Retinal pigment epithelial cell (primary cell): ENCODE results near the gene ASIC1.
A peak's percentile ranks its signal among the peaks of the same experiment; 100 is the strongest.

Experiments used
- DNase-seq: peaks from one replicate; pipeline ENCODE4 v3.0.0-alpha.2; 2010; ENCODE audit warnings: low read depth
- H3K4me3 ChIP-seq: 2 replicates; pipeline ENCODE4 v1.5.1; 2011; ENCODE audit warnings: mild to moderate bottlenecking, low read length, control low read depth, moderate library complexity
- TF ChIP-seq, protein P1 (sequence below): conservative IDR thresholded peaks from 2 replicates; pipeline ENCODE4 v1.5.1; 2011; ENCODE audit warnings: low read depth, low read length, control low read depth, inconsistent platforms

ASIC1 gene

DNA sequence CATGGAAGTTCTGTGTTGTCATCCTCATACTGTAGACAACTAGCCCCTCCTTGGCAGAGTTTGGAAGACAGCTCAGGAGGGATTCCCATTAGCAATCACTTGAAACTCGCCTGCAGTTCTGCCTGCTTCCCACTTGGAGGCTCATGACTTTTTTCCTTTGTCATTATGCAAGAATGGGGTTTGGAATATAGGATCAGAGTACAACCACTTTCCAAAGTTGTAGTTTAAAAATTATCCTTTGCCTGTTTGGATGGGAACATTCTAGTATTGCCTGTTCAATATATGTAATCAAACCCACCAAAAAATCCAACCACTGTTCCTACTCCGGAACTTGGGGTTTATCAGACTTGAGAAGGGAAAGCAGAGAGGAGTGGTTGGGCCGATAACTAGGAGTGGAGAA, 44.3 kb downstream of the ASIC1 start:
- TF ChIP-seq, protein P1, sequence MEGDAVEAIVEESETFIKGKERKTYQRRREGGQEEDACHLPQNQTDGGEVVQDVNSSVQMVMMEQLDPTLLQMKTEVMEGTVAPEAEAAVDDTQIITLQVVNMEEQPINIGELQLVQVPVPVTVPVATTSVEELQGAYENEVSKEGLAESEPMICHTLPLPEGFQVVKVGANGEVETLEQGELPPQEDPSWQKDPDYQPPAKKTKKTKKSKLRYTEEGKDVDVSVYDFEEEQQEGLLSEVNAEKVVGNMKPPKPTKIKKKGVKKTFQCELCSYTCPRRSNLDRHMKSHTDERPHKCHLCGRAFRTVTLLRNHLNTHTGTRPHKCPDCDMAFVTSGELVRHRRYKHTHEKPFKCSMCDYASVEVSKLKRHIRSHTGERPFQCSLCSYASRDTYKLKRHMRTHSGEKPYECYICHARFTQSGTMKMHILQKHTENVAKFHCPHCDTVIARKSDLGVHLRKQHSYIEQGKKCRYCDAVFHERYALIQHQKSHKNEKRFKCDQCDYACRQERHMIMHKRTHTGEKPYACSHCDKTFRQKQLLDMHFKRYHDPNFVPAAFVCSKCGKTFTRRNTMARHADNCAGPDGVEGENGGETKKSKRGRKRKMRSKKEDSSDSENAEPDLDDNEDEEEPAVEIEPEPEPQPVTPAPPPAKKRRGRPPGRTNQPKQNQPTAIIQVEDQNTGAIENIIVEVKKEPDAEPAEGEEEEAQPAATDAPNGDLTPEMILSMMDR: peak; percentile 63
- DNase-seq: no peak
- H3K4me3 ChIP-seq: no peak overlapping the region

DNA sequence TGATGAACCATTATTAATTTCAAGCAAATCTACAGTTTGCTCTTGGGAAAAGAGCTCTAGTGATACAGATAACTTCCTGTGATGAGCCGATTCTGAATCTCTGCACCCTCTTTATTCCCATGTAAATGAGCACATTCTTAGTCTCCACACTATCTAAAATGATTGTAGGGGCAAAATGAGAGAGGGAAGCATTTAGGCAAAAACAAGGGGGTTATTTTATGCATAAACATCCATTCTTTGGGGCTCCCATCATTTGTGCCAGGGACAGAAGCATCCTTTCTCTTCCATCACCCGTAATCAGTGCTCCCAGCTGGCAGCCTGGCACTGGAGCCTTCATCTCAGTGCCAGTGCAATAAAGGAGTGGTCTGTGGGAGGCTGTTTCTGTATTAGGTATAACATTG, 44.7 kb downstream of the ASIC1 start:
- H3K4me3 ChIP-seq: no peak overlapping the region
- TF ChIP-seq, protein P1: no peak
- no peak for DNase-seq

DNA sequence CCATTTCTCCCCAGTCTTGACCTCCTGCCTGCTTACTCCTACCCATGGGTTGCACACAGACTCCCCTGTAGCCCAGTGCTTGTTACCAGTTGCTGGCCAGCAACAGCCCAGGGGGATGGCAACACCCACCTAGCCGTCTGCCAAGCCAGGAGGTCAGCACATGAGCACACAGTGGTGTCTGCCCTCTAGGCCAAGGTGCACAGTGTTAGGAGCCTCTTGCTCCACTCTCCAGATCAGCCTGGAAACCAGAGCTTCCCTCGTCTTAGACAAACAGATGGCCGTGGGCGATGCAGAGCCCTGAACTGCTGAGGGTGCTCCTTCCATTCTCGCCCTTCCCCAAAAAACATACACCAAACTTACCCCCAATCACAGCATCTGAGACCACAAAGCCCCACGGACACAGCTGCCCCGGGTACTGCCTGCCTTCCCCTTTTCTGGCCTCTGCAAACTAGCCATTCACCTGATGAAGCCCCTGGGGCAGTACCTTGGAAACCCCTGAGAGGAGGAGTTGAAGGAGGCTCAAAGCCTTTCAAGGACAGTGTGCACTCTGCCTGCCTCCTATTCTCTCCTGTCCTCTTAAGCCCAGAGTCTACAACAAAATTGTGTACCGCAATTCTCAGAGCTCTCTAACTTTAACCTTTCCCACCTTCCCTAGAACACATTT, 45.4 kb downstream of the ASIC1 start:
- DNase-seq: no peak
- H3K4me3 ChIP-seq: no peak overlapping the region
- TF ChIP-seq, protein P1: no peak

DNA sequence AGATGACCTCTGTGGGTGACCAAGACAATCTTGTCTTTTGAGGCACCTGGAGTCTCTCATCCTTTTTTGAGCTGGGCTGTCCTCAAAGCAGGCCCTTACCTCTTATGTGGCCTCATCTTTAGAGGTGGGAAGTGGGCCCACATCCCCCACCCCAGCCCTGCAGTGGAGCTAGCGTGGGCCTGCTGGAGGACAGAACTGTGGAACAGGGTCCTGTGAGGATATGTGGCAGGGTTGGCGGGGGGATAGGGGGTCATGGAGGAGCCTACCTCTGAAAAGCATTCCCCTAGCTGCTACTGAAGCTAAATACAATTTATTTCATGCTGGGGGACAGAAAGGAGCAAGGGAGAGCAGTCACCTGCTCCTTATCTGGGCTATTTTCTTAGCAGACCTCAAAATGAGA, 46.0 kb downstream of the ASIC1 start:
- H3K4me3 ChIP-seq: no peak overlapping the region
- DNase-seq: no peak
- TF ChIP-seq, protein P1: no peak

DNA sequence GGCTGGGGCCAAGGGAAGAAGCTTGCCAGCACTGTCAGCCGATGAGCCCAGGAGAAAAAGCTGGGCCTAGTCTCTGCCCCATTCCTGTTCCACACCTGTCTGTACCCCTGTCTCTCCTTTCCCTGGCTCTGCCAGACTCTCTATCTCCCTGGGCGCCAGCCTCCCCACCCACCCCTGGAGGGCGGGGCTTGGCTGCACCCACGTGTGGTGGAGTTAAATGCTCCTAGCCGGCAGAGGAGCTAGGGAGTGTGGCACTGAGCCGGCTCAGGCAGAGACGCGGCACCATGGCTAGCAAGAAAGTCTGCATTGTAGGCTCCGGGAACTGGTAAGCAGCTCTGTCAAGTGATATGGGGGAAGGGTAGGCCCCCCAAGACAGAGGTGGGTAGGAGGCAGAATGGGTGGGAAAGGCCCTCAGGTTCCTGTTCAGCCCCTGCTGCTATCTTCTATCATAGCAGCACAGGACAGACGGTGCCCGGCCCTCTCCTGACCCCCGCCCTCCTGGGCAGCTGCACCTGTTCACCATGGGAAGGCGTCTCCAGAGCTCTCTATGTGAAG, 46.4 kb downstream of the ASIC1 start, which contains the start of gene GPD1:
TSS of gene GPD1 (plus strand) at position 242 of the 555 bp plus-strand sequence. CDS start at position 285, 43 bp downstream.
- no peak for DNase-seq
- peak within 1 kb of the TSS; percentile 29 for H3K4me3 ChIP-seq
- TF ChIP-seq, protein P1: peak; percentile 7

DNA sequence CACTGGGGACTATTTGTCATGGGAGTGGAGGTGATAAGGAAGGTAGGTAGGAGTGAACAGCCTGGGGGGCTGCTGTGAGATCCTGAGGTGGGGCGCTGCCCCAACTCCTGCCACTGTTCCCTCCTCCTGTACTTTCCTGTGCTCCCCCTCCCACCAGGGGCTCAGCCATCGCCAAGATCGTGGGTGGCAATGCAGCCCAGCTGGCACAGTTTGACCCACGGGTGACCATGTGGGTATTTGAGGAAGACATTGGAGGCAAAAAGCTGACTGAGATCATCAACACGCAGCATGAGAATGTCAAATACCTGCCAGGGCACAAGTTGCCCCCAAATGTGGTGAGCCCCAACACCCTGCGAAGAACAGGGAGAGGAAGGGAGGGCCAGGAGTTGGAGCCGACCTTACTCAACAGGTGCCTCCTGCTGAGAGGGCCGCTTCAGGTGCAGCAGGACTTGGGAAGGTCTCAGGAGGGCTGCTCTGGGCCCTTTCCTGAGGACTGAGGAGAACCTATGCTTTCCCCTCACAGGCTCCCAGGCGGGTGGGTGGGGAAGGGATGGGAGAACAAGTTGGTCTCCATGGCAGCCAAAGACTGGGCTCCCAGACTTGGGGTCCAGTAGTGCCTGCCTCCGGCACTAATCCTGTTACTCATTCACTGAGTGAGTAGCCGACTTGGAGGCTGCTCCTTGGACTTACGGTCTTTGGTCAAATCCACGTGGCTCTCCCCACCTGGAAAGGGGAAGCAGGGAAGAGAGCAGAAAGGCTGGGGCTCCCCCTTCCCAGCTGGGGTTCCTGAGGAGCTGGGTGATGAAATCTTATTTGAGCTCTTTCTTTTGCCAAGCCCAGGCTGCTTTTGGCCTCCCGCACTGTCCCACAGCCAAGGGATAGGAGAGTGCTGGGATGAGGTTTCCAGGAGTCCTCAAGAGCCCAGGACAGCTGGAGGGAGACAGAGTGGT, 47.3 kb downstream of the ASIC1 start:
- TF ChIP-seq, protein P1: no peak
- DNase-seq: peak; percentile 82
- H3K4me3 ChIP-seq: no peak overlapping the region
